Transverse colon (tissue), 4 donors: Measurements from ENCODE around the gene GGT1. TPM values are rescaled to one million over a fixed set of nuclear protein-coding genes. Genes with fewer than 3 reads are reported as not detected.
"Not testable (repeated sequence)": the region's sequence is repeated elsewhere in the genome, so short reads cannot be mapped to it uniquely, and the experiment has no call there.

ENCODE experiments used
- DNase-seq: peaks from one replicate; pipeline ENCODE4 v3.0.0-alpha.2; 2019
- H3K27ac ChIP-seq, 4 donors: fragments of 200-600 bp; sonication (generic); 2 replicates each; pipeline ENCODE4 v1.5.1; 2016 to 2018; ENCODE audit warnings: inconsistent platforms in 4 of 4
- H3K27me3 ChIP-seq: fragments of 200-600 bp; sonication (generic); 2 replicates; pipeline ENCODE4 v1.5.1; 2017; ENCODE audit warnings: inconsistent platforms
- H3K36me3 ChIP-seq, 4 donors: fragments of 200-600 bp; sonication (generic); 2 replicates each; pipeline ENCODE4 v1.5.1; 2017 to 2019; ENCODE audit warnings: inconsistent platforms in 4 of 4
- H3K4me1 ChIP-seq, 4 donors: fragments of 200-600 bp; sonication (generic); 2 replicates each; pipeline ENCODE4 v1.5.1; 2017 to 2020; ENCODE audit warnings: inconsistent platforms in 4 of 4
- H3K4me3 ChIP-seq, 4 donors: fragments of 200-600 bp; sonication (generic); 1 replicate in 1 of 4; 2 replicates in 3 of 4; pipeline versions ENCODE4 v1.5.1 to v1.6.1; 2017 to 2019; ENCODE audit warnings: inconsistent platforms in 4 of 4
- H3K9me3 ChIP-seq, 2 donors: fragments of 200-600 bp; sonication (generic); 2 replicates each; pipeline ENCODE4 v1.5.1; 2017 to 2019; ENCODE audit warnings: inconsistent platforms in 2 of 2
- CTCF ChIP-seq, 5 experiments: fragments of 200-600 bp in 3 of 5; fragments of 450-650 bp in 2 of 5; sonication (generic) in 3 of 5; IDR thresholded peaks; 1 replicate in 2 of 5; 2 replicates in 3 of 5; pipeline ENCODE4 v1.5.1; 2016 to 2017; ENCODE audit warnings: antibody characterized with exemption in 5 of 5, inconsistent platforms in 3 of 5, mild to moderate bottlenecking in 2 of 5, moderate library complexity in 1 of 5
- EP300 ChIP-seq: sonication (generic); formaldehyde crosslinking; IDR thresholded peaks from one replicate; pipeline ENCODE4 v1.6.1; 2017; ENCODE audit warnings: antibody characterized with exemption, low read depth
- POLR2A ChIP-seq: fragments of 450-650 bp; IDR thresholded peaks from one replicate; pipeline ENCODE4 v1.6.1; 2016; ENCODE audit warnings: antibody characterized with exemption, mild to moderate bottlenecking, moderate library complexity
- POLR2AphosphoS5 ChIP-seq, 3 donors: sonication (generic); formaldehyde crosslinking; IDR thresholded peaks; one replicate each; pipeline ENCODE4 v1.6.1; 2016; ENCODE audit warnings: antibody characterized with exemption in 3 of 3
- WGBS, 2 donors: methylation state at CpG; one replicate each; pipeline ENCODE4 v1.1.5; 2018; ENCODE audit warnings: low coverage in 1 of 2; 5-methylcytosine and 5-hydroxymethylcytosine counted together
- in situ Hi-C, 4 donors: fragments of 200-750 bp; cut with MboI; loops; one replicate each; pipeline versions ENCODE4 v1.15.0 to v1.15.1; 2017; ENCODE audit warnings: low sequenced_read_pairs in 3 of 4, low pct_ligation_motif_present in 1 of 4, low pct_unique_long_range_greater_than_20kb in 1 of 4
- intact Hi-C: fragments of 100-400 bp; cut with DNase I; formaldehyde crosslinking; loops from one replicate; pipeline ENCODE4 v1.15.1; 2023; ENCODE audit warnings: low total_unique reads
- total RNA-seq, 4 donors: library from RNA; depleted of rRNA; stranded (reverse); fragments of >200 nt; gene quantifications; one replicate each; pipeline ENCODE4 v1.1.0, GENCODE V29; 2016

Gene GGT1
- total RNA-seq: 100 to 1,000 TPM in 1 of 4 donors, 10 to 100 TPM in 3; 52.4 to 167 (median 77.1) TPM

- intact Hi-C loops, H3K36me3 ChIP-seq, H3K27me3 ChIP-seq, in situ Hi-C loops, H3K9me3 ChIP-seq: not testable (repeated sequence)
- peak; percentile 41 for DNase-seq
- peak within 1 kb of the TSS; percentile 64 to 76 (median 71) for H3K27ac ChIP-seq
- WGBS, 2 donors: 50 to 68% methylated on average over 2 to 18 of the region's 22 CpGs
- TF ChIP-seq POLR2A: peak; percentile 17
- H3K4me3 ChIP-seq: peak within 1 kb of the TSS in 3 of 4 donors; percentile 15 to 41 (median 20)
- peaks cover 5 to 36% (median 23%) of the 10 kb centered on the region in 4 donors for H3K4me1 ChIP-seq
These were observed at the start of gene GGT1 for GRCh38 chr22:24602847-24603769. TSS of gene GGT1 (plus strand) at chr22:24603193. CDS start at chr22:24611082, 7,889 bp downstream.

GRCh38 chr22:24553597-24554312, 49.2 kb upstream of the GGT1 start:
- in situ Hi-C loops: no loop called here
- peaks cover 51 to 66% (median 63%) of the 10 kb centered on the region in 4 donors for H3K4me1 ChIP-seq
- no peaks in the 10 kb centered on the region for H3K9me3 ChIP-seq
- H3K36me3 ChIP-seq: peaks cover 0 to 6% (median 3%) of the 10 kb centered on the region in 4 donors
- peak overlapping the region; percentile 92 to 96 (median 95) for H3K4me3 ChIP-seq
- H3K27ac ChIP-seq: peak overlapping the region; percentile 95 to 99 (median 98)
- peak in 1 of 3 donors; percentile 5 for TF ChIP-seq POLR2AphosphoS5 (IDR thresholded peaks at IDR 0.05)
- TF ChIP-seq POLR2A: no peak
- 0 to 22% methylated on average over 1 to 12 of the region's 12 CpGs for WGBS, 2 donors
- no peaks in the 10 kb centered on the region for H3K27me3 ChIP-seq
- DNase-seq: peak; percentile 29
- intact Hi-C loops: no loop called here

- peak; percentile 52 for DNase-seq
These were observed 48.5 kb upstream of the GGT1 start, which contains the start of gene GUCD1 for GRCh38 chr22:24554313-24555164. TSS of gene GUCD1 (minus strand) at chr22:24555138. CDS start at chr22:24554991, 147 bp downstream.

GRCh38 chr22:24555165-24556039, 47.6 kb upstream of the GGT1 start, which contains the start of gene SNRPD3:
TSS of gene SNRPD3 (plus strand) at chr22:24555999. CDS start at chr22:24557675, 1,676 bp downstream.
- Histone ChIP-seq H3K27me3 (no peaks in the 10 kb centered on the region), H3K36me3 (peaks cover 0 to 5% (median 2%) of the 10 kb centered on the region in 4 donors), H3K27ac (peak within 1 kb of the TSS; percentile 95 to 99 (median 98)), H3K4me1 (peaks cover 47 to 55% (median 52%) of the 10 kb centered on the region in 4 donors), H3K4me3 (peak within 1 kb of the TSS; percentile 94 to 96 (median 95)), H3K9me3 (no peaks in the 10 kb centered on the region)
- TF ChIP-seq CTCF (IDR thresholded peaks at IDR 0.05) (peak; percentile 24 to 79 (median 29)), POLR2AphosphoS5 (IDR thresholded peaks at IDR 0.05) (peak; percentile 87 to 92 (median 88)), EP300 (peak; percentile 6), POLR2A (peak; percentile 88)
- DNase-seq: peak; percentile 100
- WGBS, 2 donors: 1% methylated on average over 57 of the region's 59 CpGs; no CpG with 5 or more reads in 1 of the 2 donors
- in situ Hi-C loops (no loop called here), intact Hi-C loops (no loop called here)

More at GRCh38 chr22:24554313-24555164, 48.5 kb upstream of the GGT1 start, which contains the start of gene GUCD1:
- intact Hi-C loops (no loop called here), in situ Hi-C loops (no loop called here)
- 0 to 1% methylated on average over 5 to 53 of the region's 64 CpGs for WGBS, 2 donors
- Histone ChIP-seq H3K9me3 (no peaks in the 10 kb centered on the region), H3K4me1 (peaks cover 51 to 63% (median 61%) of the 10 kb centered on the region in 4 donors), H3K36me3 (peaks cover 0 to 5% (median 2%) of the 10 kb centered on the region in 4 donors), H3K27ac (peak within 1 kb of the TSS; percentile 95 to 99 (median 98)), H3K27me3 (no peaks in the 10 kb centered on the region), H3K4me3 (peak within 1 kb of the TSS; percentile 94 to 96 (median 95))
- TF ChIP-seq POLR2AphosphoS5 (IDR thresholded peaks at IDR 0.05) (peak; percentile 66 to 95 (median 92)), CTCF (IDR thresholded peaks at IDR 0.05) (no peak), POLR2A (peak; percentile 94)
